Stimulated activated CD8-positive, alpha-beta memory T cell treated with anti-CD3 and anti-CD28 coated beads, Interleukin-7, amount 100 ng/mL, for 4 hours (primary cell): ENCODE measurements around the gene ALPK3.

ENCODE experiments used
- DNase-seq, 2 donors: peaks; one replicate each; pipeline ENCODE4 v3.0.0-alpha.2; 2020; ENCODE audit warnings: low read depth in 2 of 2

Gene ALPK3

GRCh38 chr15:84816694-84817465 lies at the start of gene ALPK3:
ALPK3 (plus strand) TSS chr15:84817356; CDS start chr15:84817453, 97 bp downstream.
- no peak for DNase-seq

- DNase-seq = no peak
Measured at GRCh38 chr15:84772031-84772430, 45.1 kb upstream of the ALPK3 start.

GRCh38 chr15:84772467-84772866 lies 44.7 kb upstream of the ALPK3 start:
- DNase-seq = no peak

GRCh38 chr15:84773716-84774115 lies 43.4 kb upstream of the ALPK3 start:
- DNase-seq = no peak

GRCh38 chr15:84775867-84776449 lies 41.2 kb upstream of the ALPK3 start:
- no peak for DNase-seq

GRCh38 chr15:84778194-84778593 lies 39.0 kb upstream of the ALPK3 start:
- DNase-seq = no peak

- no peak for DNase-seq
Measured at GRCh38 chr15:84780492-84780891, 36.7 kb upstream of the ALPK3 start.

GRCh38 chr15:84781495-84781894 lies 35.7 kb upstream of the ALPK3 start:
- no peak for DNase-seq

- DNase-seq = no peak
Measured at GRCh38 chr15:84782346-84782745, 34.8 kb upstream of the ALPK3 start.

- no peak for DNase-seq
Measured at GRCh38 chr15:84783493-84784251, 33.5 kb upstream of the ALPK3 start.

GRCh38 chr15:84784262-84784661 lies 32.9 kb upstream of the ALPK3 start:
- DNase-seq = no peak

GRCh38 chr15:84785053-84785452 lies 32.1 kb upstream of the ALPK3 start:
- DNase-seq = no peak

GRCh38 chr15:84788500-84788899 lies 28.7 kb upstream of the ALPK3 start:
- DNase-seq = no peak

GRCh38 chr15:84789762-84790161 lies 27.4 kb upstream of the ALPK3 start:
- DNase-seq = no peak

- DNase-seq = no peak
Measured at GRCh38 chr15:84790676-84791075, 26.5 kb upstream of the ALPK3 start.

GRCh38 chr15:84791763-84792162 lies 25.4 kb upstream of the ALPK3 start:
- DNase-seq = no peak

- no peak for DNase-seq
Measured at GRCh38 chr15:84793431-84794161, 23.6 kb upstream of the ALPK3 start.

- DNase-seq = no peak
Measured at GRCh38 chr15:84794162-84794547, 23.0 kb upstream of the ALPK3 start.

GRCh38 chr15:84795186-84795585 lies 22.0 kb upstream of the ALPK3 start:
- DNase-seq = no peak

GRCh38 chr15:84797212-84797611 lies 19.9 kb upstream of the ALPK3 start:
- DNase-seq = no peak

- no peak for DNase-seq
Measured at GRCh38 chr15:84797801-84798200, 19.4 kb upstream of the ALPK3 start.

- DNase-seq = no peak
Measured at GRCh38 chr15:84798436-84798946, 18.7 kb upstream of the ALPK3 start.
